ENCODE results near the gene POLE2.
A peak's percentile ranks its signal among the peaks of the same experiment; 100 is the strongest.

The POLE2 gene

GRCh38 chr14:49686425-49686824 is 1.6 kb downstream of the POLE2 start:
- Histone ChIP-seq H3K23ac (ENCODE audit: low read length) (no peak overlapping the region), H3K9ac (ENCODE audit: low read length) (no peak overlapping the region), H3K36me3 (ENCODE audit: control insufficient read depth, insufficient read depth, low read length) (no peaks in the 10 kb centered on the region), H3K4ac (ENCODE audit: low read depth, low read length) (no peak overlapping the region), H3K18ac (ENCODE audit: low read length) (no peak overlapping the region), H4K5ac (ENCODE audit: low read length) (no peak overlapping the region), H2BK5ac (ENCODE audit: low read length) (no peak overlapping the region), H3K56ac (ENCODE audit: low read length) (no peak overlapping the region), H3K79me1 (ENCODE audit: low read length) (no peaks in the 10 kb centered on the region), H2BK120ac (ENCODE audit: low read depth, low read length) (no peak overlapping the region), H4K8ac (ENCODE audit: low read depth, low read length) (no peak overlapping the region), H3K4me3 (ENCODE audit: low read length) (no peak overlapping the region), H3K4me2 (ENCODE audit: low read length) (no peak overlapping the region), H2AK5ac (ENCODE audit: low read length) (no peak overlapping the region), H3K27me3 (ENCODE audit: insufficient read depth, low read length, poor library complexity) (no peaks in the 10 kb centered on the region), H2BK15ac (replicated peaks; ENCODE audit: low read depth) (no peak overlapping the region), H3K79me2 (ENCODE audit: control insufficient read depth, insufficient read depth, low read length) (peaks cover 5% of the 10 kb centered on the region), H3K27ac (ENCODE audit: low read depth, low read length) (no peak overlapping the region), H3K4me1 (ENCODE audit: control insufficient read depth, low read depth, low read length) (peaks cover 3% of the 10 kb centered on the region)
- no CpG with 5 or more reads among the region's 4 CpGs for WGBS (ENCODE audit: extremely low coverage, insufficient coverage, low lambda C conversion rate)
- no peak for DNase-seq

DNA sequence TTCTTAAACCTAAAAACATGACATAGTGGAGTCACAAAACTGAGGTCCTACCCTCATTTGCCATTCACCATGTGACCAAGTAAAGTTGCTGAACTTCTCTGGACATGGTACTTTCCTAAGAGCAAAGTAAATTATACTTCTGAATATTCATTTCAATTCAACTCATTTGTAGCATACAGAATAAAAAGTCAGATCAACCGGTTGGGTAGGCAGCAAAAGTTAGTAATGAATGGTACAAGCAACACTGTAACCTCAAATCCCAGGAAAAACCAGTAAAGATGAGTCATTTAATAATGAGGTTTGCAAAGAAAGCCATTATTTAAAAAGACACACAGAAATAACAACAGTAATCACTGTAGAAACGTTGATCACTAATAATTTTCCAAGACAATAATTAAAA is 8.7 kb downstream of the POLE2 start:
- H3K4me2 ChIP-seq (ENCODE audit: low read length), result no peak overlapping the region
- no peaks in the 10 kb centered on the region for H3K79me2 ChIP-seq (ENCODE audit: control insufficient read depth, insufficient read depth, low read length)
- H3K4me3 ChIP-seq (ENCODE audit: low read length), result no peak overlapping the region
- no peaks in the 10 kb centered on the region for H3K27me3 ChIP-seq (ENCODE audit: insufficient read depth, low read length, poor library complexity)
- no peaks in the 10 kb centered on the region for H3K4me1 ChIP-seq (ENCODE audit: control insufficient read depth, low read depth, low read length)
- no peak overlapping the region for H4K8ac ChIP-seq (ENCODE audit: low read depth, low read length)
- no peaks in the 10 kb centered on the region for H3K36me3 ChIP-seq (ENCODE audit: control insufficient read depth, insufficient read depth, low read length)
- no peak overlapping the region for H2BK120ac ChIP-seq (ENCODE audit: low read depth, low read length)
- no peak overlapping the region for H3K4ac ChIP-seq (ENCODE audit: low read depth, low read length)
- H3K23ac ChIP-seq (ENCODE audit: low read length), result no peak overlapping the region
- no peak for DNase-seq
- no CpG with 5 or more reads among the region's 2 CpGs for WGBS (ENCODE audit: extremely low coverage, insufficient coverage, low lambda C conversion rate)
- no peak overlapping the region for H2BK5ac ChIP-seq (ENCODE audit: low read length)
- H4K5ac ChIP-seq (ENCODE audit: low read length), result no peak overlapping the region
- no peak overlapping the region for H3K18ac ChIP-seq (ENCODE audit: low read length)
- no peak overlapping the region for H2BK15ac ChIP-seq (replicated peaks; ENCODE audit: low read depth)
- H3K27ac ChIP-seq (ENCODE audit: low read depth, low read length), result no peak overlapping the region
- no peak overlapping the region for H3K56ac ChIP-seq (ENCODE audit: low read length)
- no peak overlapping the region for H2AK5ac ChIP-seq (ENCODE audit: low read length)
- H3K79me1 ChIP-seq (ENCODE audit: low read length), result no peaks in the 10 kb centered on the region
- no peak overlapping the region for H3K9ac ChIP-seq (ENCODE audit: low read length)

DNA sequence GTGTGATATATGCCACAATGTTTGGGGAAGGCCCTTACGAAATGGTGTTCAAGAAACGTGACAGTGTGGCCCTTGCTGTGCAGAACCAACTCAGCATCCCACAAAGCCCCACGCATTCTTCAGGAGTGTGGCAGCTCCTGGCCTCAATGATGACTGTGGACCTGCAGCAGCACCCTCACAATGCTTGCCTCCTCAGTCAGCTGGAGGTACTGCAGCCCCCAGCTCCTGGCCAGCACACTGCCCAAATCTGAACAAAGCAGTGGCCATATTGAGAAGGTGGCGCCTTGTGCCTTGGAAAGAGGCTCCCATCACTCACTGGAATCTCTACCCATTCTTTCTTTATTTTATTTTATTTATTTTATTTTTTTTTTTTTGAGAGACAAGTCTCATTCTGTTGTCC is 10.4 kb downstream of the POLE2 start:
- Histone ChIP-seq H3K79me1 (ENCODE audit: low read length) (no peaks in the 10 kb centered on the region), H2BK5ac (ENCODE audit: low read length) (no peak overlapping the region), H3K27me3 (ENCODE audit: insufficient read depth, low read length, poor library complexity) (no peaks in the 10 kb centered on the region), H3K23ac (ENCODE audit: low read length) (no peak overlapping the region), H2BK15ac (replicated peaks; ENCODE audit: low read depth) (no peak overlapping the region), H3K18ac (ENCODE audit: low read length) (no peak overlapping the region), H3K79me2 (ENCODE audit: control insufficient read depth, insufficient read depth, low read length) (no peaks in the 10 kb centered on the region), H3K4me2 (ENCODE audit: low read length) (no peak overlapping the region), H2BK120ac (ENCODE audit: low read depth, low read length) (no peak overlapping the region), H4K8ac (ENCODE audit: low read depth, low read length) (no peak overlapping the region), H3K4me3 (ENCODE audit: low read length) (no peak overlapping the region), H3K56ac (ENCODE audit: low read length) (no peak overlapping the region), H3K4me1 (ENCODE audit: control insufficient read depth, low read depth, low read length) (no peaks in the 10 kb centered on the region), H4K5ac (ENCODE audit: low read length) (no peak overlapping the region), H3K27ac (ENCODE audit: low read depth, low read length) (no peak overlapping the region), H3K4ac (ENCODE audit: low read depth, low read length) (no peak overlapping the region), H2AK5ac (ENCODE audit: low read length) (no peak overlapping the region), H3K36me3 (ENCODE audit: control insufficient read depth, insufficient read depth, low read length) (no peaks in the 10 kb centered on the region), H3K9ac (ENCODE audit: low read length) (no peak overlapping the region)
- DNase-seq, result peak; percentile 25
- WGBS (ENCODE audit: extremely low coverage, insufficient coverage, low lambda C conversion rate), result no CpG with 5 or more reads among the region's 4 CpGs

DNA sequence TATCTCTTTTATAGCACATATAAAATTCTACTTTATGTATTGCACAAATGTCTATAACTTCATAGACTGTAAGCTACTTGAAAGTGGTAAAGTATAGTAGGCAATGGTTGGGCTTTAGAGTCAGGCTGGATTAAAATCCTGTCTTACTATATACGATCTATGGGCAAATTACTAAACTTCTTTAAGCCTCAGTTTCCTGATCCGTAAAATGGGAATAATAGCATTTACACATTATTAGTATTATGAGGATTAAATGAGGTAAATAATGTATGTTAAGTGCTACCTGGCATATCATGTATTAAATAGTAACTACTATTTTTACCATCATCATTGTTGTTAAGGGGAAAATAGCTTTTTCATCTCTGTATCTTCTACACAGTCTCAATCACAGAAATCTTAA is 14.4 kb downstream of the POLE2 start:
- DNase-seq, result no peak
- no peak overlapping the region for H2AK5ac ChIP-seq (ENCODE audit: low read length)
- no peak overlapping the region for H2BK15ac ChIP-seq (replicated peaks; ENCODE audit: low read depth)
- no peaks in the 10 kb centered on the region for H3K36me3 ChIP-seq (ENCODE audit: control insufficient read depth, insufficient read depth, low read length)
- no CpG with 5 or more reads among the region's 2 CpGs for WGBS (ENCODE audit: extremely low coverage, insufficient coverage, low lambda C conversion rate)
- no peak overlapping the region for H3K18ac ChIP-seq (ENCODE audit: low read length)
- no peaks in the 10 kb centered on the region for H3K27me3 ChIP-seq (ENCODE audit: insufficient read depth, low read length, poor library complexity)
- H3K4me1 ChIP-seq (ENCODE audit: control insufficient read depth, low read depth, low read length), result no peaks in the 10 kb centered on the region
- no peak overlapping the region for H3K4me2 ChIP-seq (ENCODE audit: low read length)
- no peak overlapping the region for H3K27ac ChIP-seq (ENCODE audit: low read depth, low read length)
- no peak overlapping the region for H3K9ac ChIP-seq (ENCODE audit: low read length)
- no peak overlapping the region for H3K56ac ChIP-seq (ENCODE audit: low read length)
- H4K5ac ChIP-seq (ENCODE audit: low read length), result no peak overlapping the region
- H4K8ac ChIP-seq (ENCODE audit: low read depth, low read length), result no peak overlapping the region
- H2BK120ac ChIP-seq (ENCODE audit: low read depth, low read length), result no peak overlapping the region
- no peaks in the 10 kb centered on the region for H3K79me2 ChIP-seq (ENCODE audit: control insufficient read depth, insufficient read depth, low read length)
- no peak overlapping the region for H3K4me3 ChIP-seq (ENCODE audit: low read length)
- H3K79me1 ChIP-seq (ENCODE audit: low read length), result no peaks in the 10 kb centered on the region
- no peak overlapping the region for H3K4ac ChIP-seq (ENCODE audit: low read depth, low read length)
- H2BK5ac ChIP-seq (ENCODE audit: low read length), result no peak overlapping the region
- H3K23ac ChIP-seq (ENCODE audit: low read length), result no peak overlapping the region

DNA sequence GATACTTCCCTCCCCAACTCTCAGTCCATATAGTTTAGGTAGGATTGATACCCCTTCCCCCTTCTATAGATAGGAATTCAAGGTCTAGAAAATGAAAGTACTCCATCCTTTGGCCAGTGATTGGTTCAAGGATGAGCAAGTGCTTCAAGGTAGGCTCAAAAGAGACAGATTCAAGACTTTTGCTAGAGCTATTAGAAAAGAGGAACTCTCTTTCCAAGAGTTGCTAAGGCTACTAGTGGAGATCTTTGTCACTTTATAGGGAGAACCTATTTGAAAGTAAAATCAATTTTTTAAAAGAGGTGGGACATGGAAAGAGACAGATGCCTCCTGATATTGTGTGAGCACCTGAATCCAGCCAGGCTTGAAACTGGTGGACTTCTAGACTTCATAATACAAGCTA is 17.5 kb downstream of the POLE2 start:
- no peak overlapping the region for H3K23ac ChIP-seq (ENCODE audit: low read length)
- no peak overlapping the region for H2BK5ac ChIP-seq (ENCODE audit: low read length)
- no peak overlapping the region for H3K4ac ChIP-seq (ENCODE audit: low read depth, low read length)
- no peak overlapping the region for H3K9ac ChIP-seq (ENCODE audit: low read length)
- DNase-seq, result no peak
- H3K27me3 ChIP-seq (ENCODE audit: insufficient read depth, low read length, poor library complexity), result no peaks in the 10 kb centered on the region
- no peak overlapping the region for H2BK120ac ChIP-seq (ENCODE audit: low read depth, low read length)
- H3K27ac ChIP-seq (ENCODE audit: low read depth, low read length), result no peak overlapping the region
- H3K36me3 ChIP-seq (ENCODE audit: control insufficient read depth, insufficient read depth, low read length), result no peaks in the 10 kb centered on the region
- no peaks in the 10 kb centered on the region for H3K4me1 ChIP-seq (ENCODE audit: control insufficient read depth, low read depth, low read length)
- H2BK15ac ChIP-seq (replicated peaks; ENCODE audit: low read depth), result no peak overlapping the region
- H4K8ac ChIP-seq (ENCODE audit: low read depth, low read length), result no peak overlapping the region
- H3K18ac ChIP-seq (ENCODE audit: low read length), result no peak overlapping the region
- no peak overlapping the region for H3K4me2 ChIP-seq (ENCODE audit: low read length)
- no peak overlapping the region for H3K4me3 ChIP-seq (ENCODE audit: low read length)
- H2AK5ac ChIP-seq (ENCODE audit: low read length), result no peak overlapping the region
- H3K79me2 ChIP-seq (ENCODE audit: control insufficient read depth, insufficient read depth, low read length), result no peaks in the 10 kb centered on the region
- H3K79me1 ChIP-seq (ENCODE audit: low read length), result no peaks in the 10 kb centered on the region
- no peak overlapping the region for H3K56ac ChIP-seq (ENCODE audit: low read length)
- no peak overlapping the region for H4K5ac ChIP-seq (ENCODE audit: low read length)

DNA sequence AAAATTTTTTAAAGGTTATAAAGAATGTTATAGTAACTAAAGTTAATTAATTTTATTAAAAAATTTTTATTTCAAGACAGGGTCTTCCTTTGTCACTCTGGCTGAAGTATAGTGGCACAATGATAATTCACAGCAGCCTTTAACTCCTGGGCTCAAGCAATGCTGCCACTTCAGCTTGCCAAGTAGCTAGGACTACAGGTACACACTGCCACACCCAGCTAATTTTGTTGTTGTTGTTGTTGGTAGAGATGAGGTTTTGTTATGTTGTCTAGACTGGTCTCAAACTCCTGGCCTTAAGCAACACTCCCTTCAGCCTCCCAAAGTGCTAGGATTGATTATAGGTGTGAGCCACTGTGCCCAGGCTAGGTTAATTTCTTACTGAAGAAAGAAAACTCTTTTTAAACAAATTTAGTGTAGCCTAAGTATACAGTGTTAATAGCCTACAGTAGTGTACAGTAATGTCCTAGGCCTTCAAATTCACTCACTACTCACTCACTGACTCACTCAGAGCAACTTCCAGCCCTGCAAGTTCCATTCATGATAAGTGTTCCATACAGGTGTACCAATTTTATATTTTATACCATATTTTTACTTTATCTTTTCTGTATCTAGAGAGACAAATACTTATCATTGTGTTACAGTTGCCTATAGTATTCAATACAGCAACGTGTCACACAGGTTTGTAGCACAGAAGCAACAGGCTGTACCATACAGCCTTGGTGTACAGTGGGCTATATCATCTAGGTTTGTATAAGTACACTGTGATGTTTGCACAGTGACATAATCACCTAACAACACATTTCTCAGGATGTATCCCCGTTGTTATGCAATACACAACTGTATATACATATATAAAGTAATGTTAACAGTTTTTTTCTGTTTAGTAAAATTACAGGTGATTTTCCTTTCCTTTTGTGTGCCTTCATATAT is 28.2 kb downstream of the POLE2 start:
- no peaks in the 10 kb centered on the region for H3K36me3 ChIP-seq (ENCODE audit: control insufficient read depth, insufficient read depth, low read length)
- no peak overlapping the region for H3K4me2 ChIP-seq (ENCODE audit: low read length)
- DNase-seq, result no peak
- H4K8ac ChIP-seq (ENCODE audit: low read depth, low read length), result no peak overlapping the region
- H2BK15ac ChIP-seq (replicated peaks; ENCODE audit: low read depth), result no peak overlapping the region
- WGBS (ENCODE audit: extremely low coverage, insufficient coverage, low lambda C conversion rate), result no CpG with 5 or more reads among the region's 2 CpGs
- H3K79me2 ChIP-seq (ENCODE audit: control insufficient read depth, insufficient read depth, low read length), result no peaks in the 10 kb centered on the region
- no peaks in the 10 kb centered on the region for H3K27me3 ChIP-seq (ENCODE audit: insufficient read depth, low read length, poor library complexity)
- H3K4me3 ChIP-seq (ENCODE audit: low read length), result no peak overlapping the region
- H2AK5ac ChIP-seq (ENCODE audit: low read length), result no peak overlapping the region
- no peak overlapping the region for H3K56ac ChIP-seq (ENCODE audit: low read length)
- H3K9ac ChIP-seq (ENCODE audit: low read length), result no peak overlapping the region
- H3K27ac ChIP-seq (ENCODE audit: low read depth, low read length), result no peak overlapping the region
- no peak overlapping the region for H3K4ac ChIP-seq (ENCODE audit: low read depth, low read length)
- H2BK120ac ChIP-seq (ENCODE audit: low read depth, low read length), result no peak overlapping the region
- no peak overlapping the region for H3K23ac ChIP-seq (ENCODE audit: low read length)
- H2BK5ac ChIP-seq (ENCODE audit: low read length), result no peak overlapping the region
- no peaks in the 10 kb centered on the region for H3K79me1 ChIP-seq (ENCODE audit: low read length)
- no peaks in the 10 kb centered on the region for H3K4me1 ChIP-seq (ENCODE audit: control insufficient read depth, low read depth, low read length)
- H4K5ac ChIP-seq (ENCODE audit: low read length), result no peak overlapping the region
- H3K18ac ChIP-seq (ENCODE audit: low read length), result no peak overlapping the region
